ENCODE results near the gene PTPRD.

The PTPRD gene

GRCh38 chr9:8382266-8382665 is 2230.5 kb downstream of the PTPRD start:
- no peak for DNase-seq (ENCODE audit: low read depth in 1 of 2, low spot score in 1 of 2)

GRCh38 chr9:8381601-8382000 is 2231.2 kb downstream of the PTPRD start:
- no peak for DNase-seq (ENCODE audit: low read depth in 1 of 2, low spot score in 1 of 2)

- DNase-seq (ENCODE audit: low read depth in 1 of 2, low spot score in 1 of 2) = no peak
These were observed 2238.3 kb downstream of the PTPRD start for GRCh38 chr9:8374471-8374870.

DNA sequence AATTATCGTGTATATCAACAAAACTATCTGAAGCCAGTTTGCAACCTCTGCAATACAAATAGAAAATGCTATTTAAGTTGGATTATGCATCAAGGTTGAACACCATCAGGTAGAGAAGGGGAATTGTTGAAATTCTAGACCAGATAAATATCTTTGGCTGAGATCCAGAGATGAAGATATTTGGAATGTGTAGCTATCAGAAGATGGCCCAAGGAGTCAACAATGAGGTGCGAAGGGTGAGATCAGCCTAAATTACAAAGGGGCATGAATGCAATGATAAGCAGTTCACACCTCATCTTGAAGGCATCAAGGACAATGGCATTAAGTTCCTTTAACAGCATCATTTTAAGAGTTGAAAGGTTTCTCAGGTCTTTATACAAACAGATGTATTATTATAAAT is 2241.1 kb downstream of the PTPRD start:
- no peak for DNase-seq (ENCODE audit: low read depth in 1 of 2, low spot score in 1 of 2)

DNA sequence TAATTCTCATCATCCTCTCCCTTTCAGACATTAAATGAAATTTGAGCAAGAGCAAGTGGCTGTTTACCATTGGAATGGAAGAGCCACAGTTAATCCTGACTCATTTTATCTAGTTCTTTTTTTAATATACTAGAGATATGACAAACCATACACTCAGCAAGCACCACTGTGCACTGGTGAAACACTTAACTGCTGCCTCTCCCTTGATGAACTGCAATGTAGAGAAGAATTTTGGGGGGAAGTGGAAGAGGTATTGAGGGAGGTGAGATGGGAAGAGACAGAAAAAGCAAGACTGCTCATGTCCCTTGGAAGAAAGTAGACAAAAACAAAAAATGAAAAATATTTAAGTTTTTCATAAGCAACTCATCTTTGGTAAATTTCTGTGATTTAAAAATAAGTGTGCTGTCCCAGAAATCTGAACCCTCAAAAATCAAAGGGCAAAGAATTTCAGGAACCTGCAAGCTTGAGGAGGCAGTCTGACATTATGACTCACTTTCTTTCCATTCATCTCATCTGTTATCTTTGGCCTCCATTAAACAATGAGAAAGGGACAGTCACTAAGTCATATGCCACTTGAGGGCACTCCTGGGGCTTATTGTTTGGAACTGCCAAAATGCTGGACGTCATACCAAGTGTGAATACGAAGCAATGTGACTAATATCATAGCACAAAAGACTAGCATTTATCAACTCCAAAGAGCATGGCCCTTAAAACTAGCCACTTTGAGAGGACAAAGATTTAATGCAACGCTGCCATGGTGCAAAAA is 2246.5 kb downstream of the PTPRD start:
- no peak for DNase-seq (ENCODE audit: low read depth in 1 of 2, low spot score in 1 of 2)

DNA sequence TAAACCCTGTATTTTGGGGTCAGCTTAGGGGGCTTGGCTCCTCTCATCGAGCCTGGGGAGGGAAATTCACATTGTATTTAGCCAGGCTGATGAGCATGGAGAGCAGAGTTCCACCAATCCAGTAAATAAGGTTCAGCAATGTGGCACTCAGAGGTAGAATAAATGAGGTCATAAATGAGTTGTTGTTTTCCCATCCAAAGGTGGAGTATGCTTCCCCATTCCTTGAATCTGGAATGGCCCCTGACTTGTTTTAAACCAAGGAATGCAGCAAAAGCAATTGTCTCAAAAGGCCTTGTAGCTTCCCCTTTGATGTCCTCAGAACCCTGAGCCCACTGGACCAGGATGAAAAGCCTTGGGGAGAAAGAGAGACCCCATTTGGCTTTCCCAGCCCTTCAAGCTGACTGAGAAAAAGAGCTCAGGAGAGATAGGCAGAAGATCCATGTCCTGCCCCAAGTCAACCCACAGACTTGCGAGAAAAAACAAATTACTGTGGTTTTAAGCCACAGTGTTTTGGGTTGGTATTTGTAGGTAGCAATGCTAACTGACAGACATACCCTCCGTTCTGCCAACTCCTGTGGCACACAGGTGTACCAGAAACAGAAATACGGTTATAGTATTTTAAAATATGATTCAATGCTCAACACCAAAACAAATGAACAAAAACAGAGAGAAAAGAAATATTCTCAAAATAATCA is 2247.2 kb downstream of the PTPRD start:
- DNase-seq (ENCODE audit: low read depth in 1 of 2, low spot score in 1 of 2) = no peak

DNA sequence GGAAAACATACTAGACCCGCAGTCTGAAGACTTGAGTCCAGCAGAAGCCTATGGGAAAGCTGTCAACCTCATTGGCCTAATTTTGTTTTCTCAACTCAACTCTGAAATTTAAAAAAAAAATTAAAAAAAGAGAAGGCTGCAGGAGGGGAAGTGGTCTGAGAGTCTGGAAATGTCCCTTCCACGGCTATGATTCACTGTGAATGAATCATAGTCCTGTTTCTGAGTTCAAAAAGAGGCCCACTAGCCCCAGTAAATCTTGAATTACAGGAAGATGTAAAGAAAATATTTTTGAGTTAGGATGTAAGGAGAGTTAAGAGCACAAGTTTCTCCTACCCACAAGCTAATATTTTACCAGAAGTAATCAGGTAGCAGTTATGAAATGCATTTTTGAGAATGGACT is 2247.8 kb downstream of the PTPRD start:
- no peak for DNase-seq (ENCODE audit: low read depth in 1 of 2, low spot score in 1 of 2)

DNA sequence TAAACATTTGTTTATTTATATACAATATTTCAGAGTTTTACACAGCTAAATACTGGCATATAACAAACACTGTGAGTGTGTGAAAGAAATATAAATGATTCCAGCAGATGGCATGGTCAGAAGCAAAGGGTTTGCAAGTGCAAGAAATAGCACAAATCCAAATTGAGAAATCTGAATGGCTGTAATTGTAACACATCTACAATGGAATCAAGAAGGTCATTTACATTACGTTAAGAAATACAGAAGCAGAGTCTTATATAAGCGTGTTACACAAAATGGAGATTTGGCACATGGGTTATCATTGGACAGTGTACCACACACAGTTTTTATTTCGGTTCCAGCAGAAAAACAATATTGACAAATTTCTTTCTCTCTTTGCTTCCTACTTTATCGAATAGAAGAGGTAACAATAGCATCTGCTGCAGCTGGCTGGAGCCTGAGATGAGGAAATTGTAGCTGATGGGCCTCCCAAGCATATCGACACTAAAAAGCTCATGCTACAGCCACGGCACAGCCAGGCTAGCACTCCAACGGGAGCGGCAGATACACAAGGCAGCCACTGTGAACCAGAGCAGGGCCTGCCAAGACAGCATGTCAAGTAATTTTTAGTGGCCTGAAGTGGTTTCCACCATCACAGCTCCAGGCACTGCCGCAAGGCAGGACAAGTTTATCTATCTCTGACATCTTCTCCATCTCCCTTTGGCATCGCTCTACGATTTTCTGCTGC is 2248.6 kb downstream of the PTPRD start:
- no peak for DNase-seq (ENCODE audit: low read depth in 1 of 2, low spot score in 1 of 2)

GRCh38 chr9:8362250-8362649 is 2250.6 kb downstream of the PTPRD start:
- no peak for DNase-seq (ENCODE audit: low read depth in 1 of 2, low spot score in 1 of 2)

- DNase-seq (ENCODE audit: low read depth in 1 of 2, low spot score in 1 of 2) = no peak
These were observed 2251.4 kb downstream of the PTPRD start for GRCh38 chr9:8361364-8361763.

GRCh38 chr9:8356406-8356805 is 2256.4 kb downstream of the PTPRD start:
- no peak for DNase-seq (ENCODE audit: low read depth in 1 of 2, low spot score in 1 of 2)

DNA sequence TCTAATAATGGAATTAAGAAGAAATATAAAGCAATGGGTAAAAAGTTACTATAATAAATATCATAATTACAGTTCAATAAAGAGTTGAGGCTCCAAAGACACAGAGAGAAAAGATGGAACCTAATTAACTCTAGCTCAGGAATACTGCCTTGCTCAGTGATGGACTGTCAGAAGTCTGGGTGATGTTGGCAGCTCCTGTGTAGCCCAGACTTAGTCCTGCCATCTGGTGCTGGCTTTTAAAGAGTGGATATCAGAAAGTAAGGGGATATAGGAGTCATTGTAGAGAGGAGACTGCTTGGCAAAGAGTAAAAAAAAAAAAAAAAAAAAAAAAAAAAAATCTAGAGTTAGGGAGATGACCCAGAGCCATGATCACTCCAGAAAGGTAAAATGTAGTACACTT is 2261.4 kb downstream of the PTPRD start:
- no peak for DNase-seq (ENCODE audit: low read depth in 1 of 2, low spot score in 1 of 2)

DNA sequence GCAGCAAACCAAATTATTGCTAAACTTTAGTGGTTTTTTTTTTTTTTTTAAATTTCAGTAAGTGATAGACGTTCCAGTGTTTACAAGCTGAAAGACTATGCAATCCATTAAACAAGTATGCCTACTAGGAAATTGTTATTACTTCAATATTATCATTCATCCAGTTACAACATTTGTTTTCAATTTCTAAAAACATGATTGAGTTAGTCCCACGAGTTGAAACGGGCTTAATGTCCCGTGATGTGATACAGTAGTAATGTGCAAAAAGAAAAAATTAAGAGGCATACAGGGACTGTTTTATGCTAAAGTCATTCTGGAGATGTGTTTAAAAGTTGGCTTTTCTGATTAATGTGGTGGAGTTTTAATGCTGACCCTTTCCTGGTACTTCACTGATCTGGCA is 2262.9 kb downstream of the PTPRD start:
- no peak for DNase-seq (ENCODE audit: low read depth in 1 of 2, low spot score in 1 of 2)

DNA sequence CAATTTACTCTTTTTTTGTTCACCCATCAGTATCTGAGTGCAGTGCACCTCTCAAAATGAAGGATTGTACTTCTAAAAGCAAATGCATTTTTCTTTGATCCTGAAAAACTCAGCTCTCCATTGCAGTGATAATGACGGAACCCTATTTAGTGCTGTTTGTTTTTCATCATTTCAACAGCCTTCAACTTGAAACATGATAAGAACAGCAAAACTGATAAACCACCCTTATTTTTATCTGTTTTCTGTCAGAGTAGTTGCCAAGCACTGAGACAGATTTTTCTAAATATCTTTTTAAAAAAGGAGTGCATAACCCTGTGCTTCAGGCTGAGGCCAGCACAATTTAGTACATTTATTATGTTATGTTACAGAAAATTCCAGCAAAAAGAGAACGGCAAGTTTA is 2263.4 kb downstream of the PTPRD start:
- no peak for DNase-seq (ENCODE audit: low read depth in 1 of 2, low spot score in 1 of 2)

GRCh38 chr9:8348756-8349155 is 2264.0 kb downstream of the PTPRD start:
- no peak for DNase-seq (ENCODE audit: low read depth in 1 of 2, low spot score in 1 of 2)

GRCh38 chr9:8346296-8346695 is 2266.5 kb downstream of the PTPRD start:
- DNase-seq (ENCODE audit: low read depth in 1 of 2, low spot score in 1 of 2) = no peak

DNA sequence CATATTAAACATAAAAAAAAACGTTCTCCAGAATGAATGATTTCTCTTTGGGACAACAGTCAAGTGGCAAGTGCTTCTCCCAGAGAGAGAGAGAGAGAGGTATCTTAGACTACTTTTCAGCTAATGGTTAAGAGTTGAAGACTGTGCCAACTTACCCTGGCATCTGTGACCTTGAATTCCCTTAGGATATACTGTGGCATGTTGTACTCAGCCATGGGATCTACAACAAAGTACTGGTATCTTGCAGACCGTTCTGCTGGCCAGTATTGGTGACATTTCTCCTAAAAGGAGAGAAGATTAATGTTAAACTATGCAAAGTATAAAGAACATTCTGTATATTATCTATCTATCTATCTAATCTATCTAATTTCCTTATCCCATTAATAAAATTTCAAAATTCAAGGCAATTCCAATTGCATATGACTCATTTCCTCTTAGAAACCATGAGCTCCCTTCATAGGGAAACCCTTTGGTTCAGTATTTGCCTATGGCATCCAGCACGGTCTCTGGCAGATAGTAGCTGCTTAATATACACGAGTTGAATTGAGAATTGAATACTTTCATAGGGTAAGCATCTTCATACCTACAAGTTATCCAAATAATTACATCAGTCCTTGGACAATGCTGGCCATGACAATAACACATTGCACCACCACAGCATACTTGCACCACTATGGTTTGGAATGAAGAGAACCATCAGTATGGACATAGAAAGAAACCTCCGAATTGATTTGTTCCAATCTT is 2273.9 kb downstream of the PTPRD start:
- no peak for DNase-seq (ENCODE audit: low read depth in 1 of 2, low spot score in 1 of 2)

GRCh38 chr9:8337834-8338766 is 2274.7 kb downstream of the PTPRD start:
- DNase-seq (ENCODE audit: low read depth in 1 of 2, low spot score in 1 of 2) = no peak

GRCh38 chr9:8332871-8333270 is 2279.9 kb downstream of the PTPRD start:
- no peak for DNase-seq (ENCODE audit: low read depth in 1 of 2, low spot score in 1 of 2)

- DNase-seq (ENCODE audit: low read depth in 1 of 2, low spot score in 1 of 2) = no peak
These were observed 2280.5 kb downstream of the PTPRD start for GRCh38 chr9:8332331-8332650.
